SK-N-MC (cell line): ENCODE results near the gene RRN3.
"Not testable (repeated sequence)": the region's sequence is repeated elsewhere in the genome, so short reads cannot be mapped to it uniquely, and the experiment has no call there.

Experiments used
- DNase-seq: peaks from one replicate; pipeline ENCODE4 v3.0.0-alpha.2; 2011; ENCODE audit warnings: low read depth, low spot score
- H3K27ac ChIP-seq: fragments of 200-600 bp; sonication (generic); 2 replicates; pipeline ENCODE4 v1.5.1; 2016; ENCODE audit warnings: mixed run types
- H3K36me3 ChIP-seq: fragments of 200-600 bp; sonication (generic); 2 replicates; pipeline ENCODE4 v1.6.1; 2017; ENCODE audit warnings: antibody characterized with exemption, low read length, mixed read lengths; ENCODE audit not compliant: insufficient read depth
- H3K4me3 ChIP-seq: fragments of 200-600 bp; sonication (generic); 2 replicates; pipeline ENCODE4 v1.5.1; 2016
- H3K9ac ChIP-seq: fragments of 200-600 bp; sonication (generic); 2 replicates; pipeline ENCODE4 v1.8.0; 2017; ENCODE audit warnings: mixed run types, mixed read lengths; ENCODE audit not compliant: insufficient read length
- H3K9me3 ChIP-seq: fragments of 200-600 bp; sonication (generic); 2 replicates; pipeline ENCODE4 v1.6.1; 2017; ENCODE audit warnings: low read depth, mild to moderate bottlenecking, antibody characterized with exemption, low read length, moderate library complexity, mixed read lengths
- EZH2 ChIP-seq: fragments of 200-600 bp; sonication (generic); IDR thresholded peaks from one replicate; pipeline ENCODE4 v1.6.1; 2017; ENCODE audit warnings: antibody characterized with exemption
- FOXP2 ChIP-seq: optimal IDR thresholded peaks from 2 replicates; pipeline ENCODE3; 2011; ENCODE audit warnings: mild to moderate bottlenecking, moderate library complexity; ENCODE audit not compliant: insufficient read depth; ENCODE audit errors: extremely low read length, control extremely low read depth
- POLR2AphosphoS5 ChIP-seq: IDR thresholded peaks from 2 replicates; pipeline ENCODE4 v1.6.1; 2012; ENCODE audit warnings: mild to moderate bottlenecking, low read depth, low read length, borderline replicate concordance

Gene RRN3

GRCh38 chr16:15054357-15055140 is 39.5 kb downstream of the RRN3 start:
- DNase-seq, result no peak
- Histone ChIP-seq H3K27ac (no peak overlapping the region), H3K4me3 (peak overlapping the region; percentile 94), H3K9me3 (no peaks in the 10 kb centered on the region), H3K36me3 (peaks cover 9% of the 10 kb centered on the region), H3K9ac (peak overlapping the region; percentile 92)
- TF ChIP-seq POLR2AphosphoS5 (no peak), FOXP2 (no peak), EZH2 (no peak)

GRCh38 chr16:15053904-15054303 is 40.2 kb downstream of the RRN3 start:
- Histone ChIP-seq H3K9ac (no peak overlapping the region), H3K27ac (no peak overlapping the region), H3K4me3 (no peak overlapping the region), H3K9me3 (no peaks in the 10 kb centered on the region), H3K36me3 (peaks cover 2% of the 10 kb centered on the region; the same call in 1 of the 2 replicates)
- DNase-seq, result no peak
- TF ChIP-seq POLR2AphosphoS5 (no peak), EZH2 (no peak), FOXP2 (no peak)

- H3K9me3 ChIP-seq, result no peaks in the 10 kb centered on the region
- no peak for TF ChIP-seq POLR2AphosphoS5
- no peak for TF ChIP-seq FOXP2
- TF ChIP-seq EZH2, result no peak
- H3K36me3 ChIP-seq, result no peaks in the 10 kb centered on the region
- no peak overlapping the region for H3K4me3 ChIP-seq
- no peak for DNase-seq
- no peak overlapping the region for H3K9ac ChIP-seq
- H3K27ac ChIP-seq, result no peak overlapping the region
Observed at GRCh38 chr16:15052747-15053476, 41.2 kb downstream of the RRN3 start.

GRCh38 chr16:15051387-15051951 is 42.6 kb downstream of the RRN3 start:
- Histone ChIP-seq H3K4me3 (no peak overlapping the region), H3K9ac (no peak overlapping the region), H3K9me3 (no peaks in the 10 kb centered on the region), H3K27ac (no peak overlapping the region), H3K36me3 (peaks cover 5% of the 10 kb centered on the region; the same call in 1 of the 2 replicates)
- no peak for TF ChIP-seq POLR2AphosphoS5
- no peak for TF ChIP-seq EZH2
- no peak for TF ChIP-seq FOXP2
- no peak for DNase-seq

- H3K36me3 ChIP-seq, H3K9me3 ChIP-seq, H3K4me3 ChIP-seq, H3K9ac ChIP-seq, DNase-seq: not testable (repeated sequence)
- H3K27ac ChIP-seq, result peak overlapping the region; percentile 1; the same call in 1 of the 2 replicates
Observed at GRCh38 chr16:15050440-15050839, 43.6 kb downstream of the RRN3 start.

GRCh38 chr16:15049581-15050180 is 44.4 kb downstream of the RRN3 start:
- H3K9me3 ChIP-seq, result no peaks in the 10 kb centered on the region
- peak overlapping the region; percentile 1; the same call in 1 of the 2 replicates for H3K27ac ChIP-seq
- no peak for DNase-seq
- no peak overlapping the region for H3K9ac ChIP-seq
- H3K4me3 ChIP-seq, result no peak overlapping the region
- no peak for TF ChIP-seq EZH2
- no peak for TF ChIP-seq FOXP2
- TF ChIP-seq POLR2AphosphoS5, result no peak
- H3K36me3 ChIP-seq, result peaks cover 5% of the 10 kb centered on the region; the same call in 1 of the 2 replicates

- no peak overlapping the region for H3K4me3 ChIP-seq
- no peak overlapping the region for H3K27ac ChIP-seq
- H3K9ac ChIP-seq, result no peak overlapping the region
- DNase-seq, result no peak
- H3K36me3 ChIP-seq, result peaks cover 8% of the 10 kb centered on the region; the same call in 1 of the 2 replicates
- no peak for TF ChIP-seq FOXP2
- no peak for TF ChIP-seq EZH2
- TF ChIP-seq POLR2AphosphoS5, result no peak
- no peaks in the 10 kb centered on the region for H3K9me3 ChIP-seq
Observed at GRCh38 chr16:15046692-15047376, 47.2 kb downstream of the RRN3 start.

- not testable (repeated sequence) for H3K27ac ChIP-seq, H3K9ac ChIP-seq, H3K4me3 ChIP-seq, DNase-seq, H3K9me3 ChIP-seq
- H3K36me3 ChIP-seq, result peaks cover 10% of the 10 kb centered on the region; the same call in 1 of the 2 replicates
Observed at GRCh38 chr16:15045270-15045669, 48.8 kb downstream of the RRN3 start.

GRCh38 chr16:15044286-15044685 is 49.8 kb downstream of the RRN3 start:
- peaks cover 20% of the 10 kb centered on the region for H3K36me3 ChIP-seq

More at GRCh38 chr16:15044286-15044685, 49.8 kb downstream of the RRN3 start:
- TF ChIP-seq EZH2 (no peak), POLR2AphosphoS5 (no peak), FOXP2 (no peak)
- Histone ChIP-seq H3K9ac (no peak overlapping the region), H3K9me3 (no peaks in the 10 kb centered on the region), H3K4me3 (no peak overlapping the region), H3K27ac (no peak overlapping the region)
- DNase-seq, result no peak
